HG03135 (cell line): ENCODE data around the gene ALG12.
"Not testable (repeated sequence)": the region's sequence is repeated elsewhere in the genome, so short reads cannot be mapped to it uniquely, and the experiment has no call there.

Experiments
- ATAC-seq: cut with Tn5 transposase; IDR thresholded peaks from one replicate; pipeline ENCODE4 v1.9.1; 2021; ENCODE audit warnings: mild to moderate bottlenecking, moderate library complexity; ENCODE audit not compliant: unreplicated experiment

The ALG12 gene

DNA sequence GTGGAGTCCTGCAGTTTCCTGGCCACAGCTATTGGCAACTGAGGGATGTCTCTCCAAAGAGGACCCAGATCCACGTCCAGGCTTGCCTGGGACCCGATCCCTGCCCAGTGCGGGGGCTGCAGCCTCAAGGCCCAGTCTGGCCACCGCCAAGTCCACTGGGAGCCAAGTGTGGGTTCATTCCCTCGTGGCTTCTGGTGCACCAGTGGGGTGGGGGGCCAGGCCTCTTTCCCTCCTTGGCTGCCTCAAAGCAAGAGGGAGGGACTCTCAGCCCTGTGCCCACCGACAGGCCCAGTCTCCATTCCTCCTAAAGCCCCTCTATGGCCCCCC is 29.0 kb upstream of the ALG12 start:
- ATAC-seq, result no peak

DNA sequence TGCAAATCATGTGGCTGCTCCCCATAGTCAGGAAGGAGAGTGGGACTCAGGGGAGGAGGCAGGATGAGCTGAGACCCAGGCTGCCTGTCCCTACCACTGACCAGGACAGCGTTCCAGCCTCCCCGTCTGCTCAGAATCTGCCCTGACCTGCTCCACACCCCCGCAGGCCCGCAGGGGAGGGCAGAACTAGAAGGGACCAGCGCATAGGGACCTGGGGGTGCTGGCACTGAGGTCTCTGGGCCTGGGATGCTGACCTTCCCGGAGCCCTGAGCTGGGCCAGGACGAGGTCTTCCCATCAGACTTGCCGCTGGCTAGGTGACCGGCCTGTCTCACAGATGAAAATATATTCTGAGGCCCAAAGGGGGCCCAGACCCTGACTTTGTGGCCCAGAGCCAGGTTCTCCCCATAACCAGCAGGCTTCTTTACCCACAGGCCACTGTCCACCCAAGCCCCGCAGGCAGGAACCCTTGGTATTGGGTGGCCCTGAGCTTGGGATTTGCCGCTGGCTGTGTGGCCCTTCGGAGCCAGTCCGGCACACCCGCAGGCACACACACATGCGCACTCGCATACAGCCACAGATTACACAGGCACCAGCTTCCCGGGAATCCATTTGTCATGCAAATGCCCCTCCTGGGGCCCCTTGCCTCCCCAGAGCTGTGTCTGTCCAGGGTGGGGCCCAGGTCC is 28.5 kb upstream of the ALG12 start:
- ATAC-seq, result no peak

DNA sequence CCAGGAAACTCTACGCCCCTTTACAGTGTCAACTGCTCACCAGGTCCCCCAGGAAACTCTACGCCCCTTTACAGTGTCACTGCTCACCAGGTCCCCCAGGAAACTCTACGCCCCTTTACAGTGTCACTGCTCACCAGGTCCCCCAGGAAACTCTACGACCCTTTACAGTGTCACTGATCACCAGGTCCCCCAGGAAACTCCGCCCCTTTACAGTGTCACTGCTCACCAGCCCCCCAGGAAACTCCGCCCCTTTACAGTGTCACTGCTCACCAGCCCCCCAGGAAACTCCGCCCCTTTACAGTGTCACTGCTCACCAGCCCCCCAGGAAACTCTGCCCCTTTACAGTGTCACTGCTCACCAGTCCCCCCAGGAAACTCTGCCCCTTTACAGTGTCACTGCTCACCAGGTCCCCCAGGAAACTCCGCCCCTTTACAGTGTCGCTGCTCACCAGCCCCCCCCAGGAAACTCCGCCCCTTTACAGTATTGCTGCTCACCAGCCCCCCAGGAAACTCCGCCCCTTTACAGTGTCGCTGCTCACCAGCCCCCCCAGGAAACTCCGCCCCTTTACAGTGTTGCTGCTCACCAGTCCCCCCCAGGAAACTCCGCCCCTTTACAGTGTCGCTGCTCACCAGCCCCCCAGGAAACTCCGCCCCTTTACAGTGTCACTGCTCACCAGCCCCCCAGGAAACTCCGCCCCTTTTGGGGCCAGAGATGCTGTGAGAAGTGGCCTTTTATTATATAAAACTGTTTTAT is 27.0 kb upstream of the ALG12 start:
- not testable (repeated sequence) for ATAC-seq

DNA sequence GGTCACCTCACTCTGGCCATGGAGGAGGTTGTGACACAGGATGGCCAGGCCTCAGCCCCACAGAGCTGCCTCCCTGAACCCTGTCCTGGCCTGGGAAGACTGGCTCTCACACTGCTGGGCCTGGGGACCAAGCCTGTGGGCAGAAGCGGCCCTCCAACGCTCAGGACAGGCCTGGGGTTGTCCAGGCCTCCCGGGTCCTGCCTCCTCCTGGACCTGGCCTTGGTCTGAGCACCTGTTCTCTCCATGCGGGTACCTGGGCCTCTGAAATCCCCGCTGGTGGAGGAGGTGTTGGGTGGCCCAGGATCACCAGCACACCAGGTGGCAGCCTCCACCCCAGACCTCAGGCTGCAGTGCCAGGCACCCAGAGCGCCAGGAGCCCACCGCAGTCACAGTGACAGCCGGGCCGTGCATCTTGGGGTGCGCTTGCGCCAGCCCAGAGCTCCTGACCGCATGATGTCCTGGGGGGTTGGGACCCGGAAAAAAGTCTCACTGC is 26.2 kb upstream of the ALG12 start:
- no peak for ATAC-seq

DNA sequence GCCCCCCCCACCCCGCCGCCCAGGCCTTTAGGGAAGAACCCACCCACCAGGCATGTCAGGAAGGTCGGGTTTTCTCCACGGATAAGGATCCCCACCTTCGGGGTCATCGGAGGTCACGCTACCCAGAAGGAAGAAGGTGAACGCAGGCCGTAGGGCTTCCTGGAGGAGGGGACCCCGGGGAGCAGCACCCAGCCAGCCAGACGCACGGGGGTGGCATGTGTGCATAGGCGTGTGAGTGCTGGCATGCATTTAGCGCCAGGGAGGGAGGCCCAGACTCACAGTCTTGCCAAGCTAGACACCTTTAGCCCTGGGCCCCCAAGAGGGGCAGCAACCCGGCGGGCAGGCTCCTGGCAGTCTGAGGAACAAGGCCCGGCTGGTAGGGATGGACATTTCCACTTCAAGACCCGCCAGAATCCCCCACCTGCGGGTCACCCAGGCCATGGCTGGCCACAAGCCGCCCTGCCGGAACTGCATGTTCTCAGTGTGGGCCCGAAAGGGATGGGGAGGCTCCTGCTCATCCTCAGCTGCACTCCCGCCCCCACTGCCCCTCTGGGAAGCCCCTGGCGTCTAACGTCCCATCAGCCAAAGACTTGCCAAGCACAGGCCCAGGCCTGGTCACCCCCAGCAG is 25.6 kb upstream of the ALG12 start:
- ATAC-seq, result no peak

DNA sequence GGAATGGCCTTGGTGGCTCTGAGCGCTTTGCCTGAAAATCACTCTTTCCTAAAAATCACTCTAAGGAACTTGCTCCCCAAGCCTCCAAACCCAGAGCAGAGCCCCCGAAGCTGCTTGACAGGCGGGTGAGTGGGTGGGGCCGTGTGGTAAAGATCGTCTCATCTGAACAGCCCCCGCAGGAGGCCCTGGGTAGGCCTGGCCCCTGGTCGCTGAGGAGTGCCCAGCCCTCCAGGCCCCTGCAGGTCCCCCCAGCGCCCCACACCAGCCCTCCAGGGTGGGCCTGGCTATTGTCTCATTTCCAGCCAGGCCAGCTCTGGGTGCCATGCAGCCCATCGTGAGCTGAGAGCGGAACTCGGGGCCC is 25.1 kb upstream of the ALG12 start:
- ATAC-seq, result no peak

DNA sequence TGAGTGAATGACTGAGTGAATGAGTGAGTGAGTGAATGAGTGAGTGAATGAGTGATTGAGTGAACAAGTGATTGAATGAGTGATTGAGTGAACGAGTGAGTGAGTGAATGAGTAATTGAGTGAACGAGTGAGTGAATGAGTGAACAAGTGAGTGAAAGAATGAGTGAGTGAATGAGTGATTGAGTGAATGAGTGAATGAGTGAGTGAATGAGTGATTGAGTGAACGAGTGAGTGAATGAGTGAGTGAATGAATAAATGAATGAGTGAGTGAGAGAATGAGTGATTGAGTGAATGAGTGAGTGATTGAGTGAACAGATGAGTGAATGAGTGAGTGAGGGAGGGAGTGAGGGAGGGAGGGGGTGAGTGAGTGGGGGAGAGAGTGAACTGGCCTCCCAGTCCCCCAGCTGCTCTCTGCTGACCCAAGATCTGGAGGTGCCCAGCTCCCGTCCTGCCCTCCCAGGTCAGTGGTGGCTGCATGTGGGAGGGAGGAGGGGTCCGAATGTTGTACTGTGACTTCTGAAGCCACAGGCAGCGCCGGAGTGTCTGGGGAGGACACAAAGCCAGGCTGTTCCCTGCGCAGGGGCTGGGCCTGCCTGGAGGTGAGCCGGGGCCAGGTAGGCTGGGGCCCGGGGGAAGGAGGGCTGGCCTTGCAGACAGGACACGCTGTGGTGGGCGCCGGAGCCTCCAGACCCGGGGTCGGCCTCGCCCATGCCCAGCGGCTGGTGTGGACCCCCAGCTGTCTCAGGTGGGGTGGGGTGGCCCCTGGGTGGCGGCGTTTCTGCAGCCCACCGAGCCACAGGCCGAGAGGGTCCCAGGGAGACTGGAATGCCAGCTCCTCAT is 24.5 kb upstream of the ALG12 start:
- no peak for ATAC-seq

DNA sequence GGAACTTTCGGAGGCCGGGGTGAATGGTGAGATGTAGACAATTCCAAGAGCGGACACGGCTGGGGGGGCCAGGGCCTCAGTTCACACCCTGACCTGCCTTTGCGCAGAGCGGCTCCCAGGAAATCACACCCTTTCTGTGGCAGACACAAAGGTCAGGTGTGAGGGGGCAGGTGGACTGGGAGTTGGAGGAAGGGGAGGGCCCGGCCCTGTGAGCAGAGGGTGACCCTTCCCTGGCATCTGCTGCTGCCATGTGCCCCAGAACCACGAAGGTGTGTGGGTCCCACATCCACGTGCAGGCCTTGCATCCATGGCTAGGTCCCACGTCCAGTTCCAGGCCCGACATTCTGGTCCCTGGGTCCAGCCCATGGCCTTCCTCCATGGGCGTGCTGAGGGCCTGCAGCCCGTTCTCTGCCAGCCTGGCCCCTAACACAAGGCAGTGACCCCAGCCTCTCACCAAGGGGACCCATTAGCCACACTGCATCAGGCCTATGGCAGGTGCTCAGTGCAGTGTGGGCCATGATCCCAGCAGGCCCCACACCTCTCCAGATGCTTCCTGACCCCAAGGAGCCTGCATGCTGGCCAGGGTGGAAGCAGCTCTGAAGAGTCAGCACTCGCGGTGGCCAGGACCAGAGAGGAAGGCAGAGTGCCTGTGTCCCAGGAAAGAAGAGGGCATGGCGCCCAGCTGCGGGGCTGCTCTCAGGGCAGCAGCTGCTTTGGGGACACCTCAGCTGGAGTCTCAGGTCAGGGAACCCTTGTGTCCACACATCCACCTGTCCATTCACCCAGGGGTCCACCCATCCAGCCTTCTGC is 23.5 kb upstream of the ALG12 start:
- ATAC-seq, result no peak

DNA sequence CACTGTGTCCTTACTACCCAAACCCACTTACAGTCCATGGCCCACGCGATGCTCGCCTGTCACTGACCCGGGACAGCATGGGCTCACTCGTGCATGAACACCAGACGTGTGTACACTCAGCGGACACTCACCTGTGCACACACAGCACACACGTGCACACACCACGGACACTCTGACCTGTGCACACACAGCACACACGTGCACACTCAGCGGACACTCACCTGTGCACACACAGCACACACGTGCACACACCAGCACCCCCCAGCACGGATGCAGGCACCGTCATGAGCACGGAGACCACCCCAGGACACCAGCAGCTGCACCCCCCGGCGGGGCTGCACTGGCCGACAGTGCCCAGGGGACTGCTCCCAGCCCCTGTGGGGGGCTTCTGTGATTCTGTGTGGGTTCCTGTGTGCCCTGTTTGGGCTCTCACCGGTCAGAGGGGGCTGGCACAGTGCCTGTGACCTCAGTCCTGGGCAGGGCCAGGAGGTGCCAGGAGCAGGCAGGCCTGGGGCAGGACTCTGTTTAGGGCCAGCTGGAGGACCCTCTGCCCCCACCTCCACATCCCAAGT is 20.4 kb upstream of the ALG12 start:
- ATAC-seq, result no peak

DNA sequence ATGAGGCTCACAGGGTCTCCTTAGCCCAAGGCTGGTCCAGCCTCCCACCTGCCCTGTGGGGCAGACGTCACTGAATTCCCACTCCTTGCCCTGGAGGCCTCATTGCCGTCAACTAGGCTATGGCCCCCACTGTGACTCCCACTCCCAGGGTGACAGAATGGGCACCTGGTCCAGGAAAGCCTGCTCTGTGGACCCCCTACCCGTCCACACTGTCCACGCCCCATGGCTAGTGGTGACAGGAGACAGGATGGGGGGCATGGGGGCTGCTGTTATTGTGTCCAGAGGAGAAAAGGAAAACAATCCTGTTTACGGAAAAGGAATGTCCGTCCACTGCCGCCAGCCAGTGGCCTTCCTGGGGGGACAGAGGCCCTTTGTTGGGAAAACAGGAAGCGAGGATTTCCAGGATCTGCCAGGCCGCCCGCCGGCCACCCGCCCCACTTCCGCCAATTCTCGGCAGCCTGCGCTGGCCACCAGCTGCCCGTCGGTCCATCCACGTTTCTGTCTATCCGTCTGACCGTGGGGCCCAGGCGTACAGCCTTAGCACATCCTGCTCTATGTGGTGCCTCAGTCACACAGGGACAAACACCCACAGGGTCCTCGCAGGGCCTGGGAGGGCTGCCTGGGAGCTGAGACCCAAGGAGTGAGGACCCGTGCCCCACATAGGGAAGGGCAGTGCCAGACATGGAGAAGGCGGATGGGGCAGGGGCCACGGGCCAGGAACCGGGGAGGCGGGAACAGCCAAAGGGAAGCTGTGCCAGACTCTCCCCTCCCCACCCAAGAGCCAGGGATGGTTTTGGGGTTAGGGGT is 19.7 kb upstream of the ALG12 start:
- ATAC-seq, result no peak

DNA sequence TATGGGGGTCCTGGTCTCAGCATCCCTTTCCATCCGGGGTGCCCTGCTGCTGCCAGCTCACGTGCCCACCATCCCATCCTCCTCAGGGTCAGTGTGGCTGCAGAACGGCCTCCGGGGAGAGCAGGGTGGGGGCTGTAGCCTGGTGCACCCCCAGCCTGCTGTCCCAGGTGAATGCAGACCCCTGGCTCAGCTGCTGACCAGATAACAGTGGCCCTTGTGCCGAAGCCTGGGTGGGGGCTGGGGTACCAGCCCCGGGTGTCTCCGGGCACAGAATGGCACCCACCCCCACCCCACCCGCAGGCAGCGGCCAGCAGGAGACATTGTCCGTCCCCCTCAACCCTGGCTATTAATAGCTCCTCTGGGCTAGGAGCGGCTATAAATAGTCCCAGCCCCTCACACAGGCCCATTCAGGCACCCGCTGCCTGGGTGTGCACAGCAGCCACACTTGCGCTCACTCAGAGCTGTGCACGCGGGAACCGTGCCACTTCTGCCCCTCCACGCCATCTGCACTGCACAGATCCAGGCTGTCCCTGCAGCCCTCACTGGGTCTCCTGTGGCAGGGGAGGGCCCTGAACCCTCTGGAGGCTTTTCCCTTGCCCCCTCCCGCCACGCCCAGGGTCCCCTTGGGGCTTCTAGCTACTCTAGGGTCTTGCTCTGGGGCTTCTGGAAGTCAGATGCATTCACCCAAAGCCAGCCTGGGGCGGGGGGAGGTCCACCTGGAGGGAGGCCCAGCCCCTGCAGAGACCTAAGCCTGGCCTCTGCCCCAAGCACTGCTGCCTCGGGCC is 18.9 kb upstream of the ALG12 start:
- no peak for ATAC-seq

DNA sequence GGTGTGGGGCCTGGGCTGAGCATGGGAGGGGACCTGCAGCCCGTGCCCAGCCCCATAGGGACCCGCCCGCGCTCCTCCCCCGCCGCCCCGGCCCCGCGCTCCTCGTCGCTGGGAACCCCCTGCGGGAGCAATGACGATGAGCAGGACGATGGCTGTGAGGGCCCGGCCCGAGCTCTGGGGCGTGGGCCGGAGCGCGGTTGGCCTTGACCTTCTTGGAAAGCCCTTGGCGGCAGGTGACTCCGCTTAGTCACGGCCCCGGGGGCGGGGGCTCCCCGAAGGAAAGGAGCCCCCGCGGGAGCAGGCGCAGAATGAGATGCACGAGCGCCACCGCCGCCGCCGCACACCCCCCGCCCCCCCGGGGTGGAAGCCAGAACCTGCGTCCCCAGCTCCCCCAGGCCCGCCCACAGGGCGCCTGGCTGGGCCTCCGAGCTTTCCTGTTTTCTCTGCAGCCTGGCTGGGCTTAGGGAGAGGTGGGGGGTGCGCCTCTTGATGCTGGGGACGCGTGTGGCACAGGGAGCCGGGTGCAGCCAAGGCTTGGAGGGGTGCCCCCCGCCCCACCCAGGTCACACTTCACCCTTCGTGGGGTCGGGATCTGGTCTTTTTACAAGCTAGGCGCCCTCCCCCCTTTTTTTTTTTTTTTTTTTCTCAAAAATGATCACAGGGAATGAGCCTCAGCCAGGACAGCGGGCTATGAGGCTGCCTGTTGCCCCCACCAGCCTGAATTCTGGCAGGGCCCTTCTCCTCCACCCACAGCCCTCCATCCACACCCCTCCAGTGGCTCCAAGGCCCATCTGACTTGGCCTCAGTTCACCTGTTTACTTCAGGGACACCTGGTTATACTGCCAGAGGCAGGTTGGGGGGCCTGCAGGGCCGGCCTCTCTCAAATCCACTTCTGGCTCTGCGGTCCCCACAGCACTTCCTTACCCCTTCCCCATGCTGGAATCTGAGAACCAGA is 18.1 kb upstream of the ALG12 start:
- peak; percentile 63 for ATAC-seq

DNA sequence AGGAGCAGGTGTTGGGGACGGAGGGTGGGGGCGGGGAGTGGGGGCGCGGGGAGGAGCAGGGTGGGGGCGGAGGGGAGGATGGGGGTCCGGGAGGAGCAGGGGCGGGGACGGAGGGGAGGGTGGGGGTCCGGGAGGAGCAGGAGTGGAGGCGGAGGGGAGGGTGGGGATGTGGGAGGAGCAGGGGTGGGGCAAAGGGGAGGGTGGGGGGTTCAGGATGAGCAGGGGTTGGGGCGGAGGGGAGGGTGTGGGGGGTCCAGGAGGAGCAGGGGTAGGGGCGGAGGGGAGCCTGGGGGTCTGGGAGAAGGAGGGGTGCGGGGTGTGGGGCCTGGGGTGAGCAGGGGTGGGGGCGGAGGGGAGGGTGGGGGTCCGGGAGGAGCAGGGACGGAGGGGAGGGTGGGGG is 17.3 kb upstream of the ALG12 start:
- ATAC-seq, result no peak

DNA sequence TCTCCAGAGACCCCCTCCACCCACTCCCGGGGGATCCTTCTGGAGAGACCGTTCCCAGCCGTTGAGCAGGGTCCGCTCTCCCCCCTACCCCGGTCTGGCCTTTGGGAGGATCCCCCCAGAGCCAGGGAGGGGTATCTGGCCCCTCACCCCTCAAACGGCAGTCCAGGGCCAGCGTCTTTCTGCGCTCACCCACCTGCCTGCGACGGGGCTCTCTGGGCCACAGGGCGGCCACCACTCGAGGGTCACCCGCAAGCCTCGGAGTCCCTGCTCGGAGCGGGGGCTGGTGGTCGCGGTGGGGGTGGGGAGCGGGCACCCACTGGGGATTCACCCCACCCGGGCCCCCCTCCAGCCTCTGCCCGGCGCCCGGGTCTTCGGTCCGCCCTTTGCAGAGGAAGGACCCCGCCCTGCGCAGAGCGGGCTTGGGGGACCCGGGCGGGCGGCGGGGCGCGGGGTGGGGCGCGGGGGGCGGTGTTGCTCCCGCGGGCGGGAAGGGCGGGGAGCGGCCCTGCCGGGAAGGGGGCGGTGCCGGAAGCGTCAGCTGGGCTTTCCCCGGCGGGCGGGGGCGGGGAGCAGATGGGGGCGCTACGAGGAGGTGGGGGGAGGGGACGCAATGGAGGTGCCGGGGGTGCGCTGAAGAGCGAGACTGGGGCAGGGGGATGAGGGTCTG is 16.8 kb upstream of the ALG12 start:
- ATAC-seq, result no peak

DNA sequence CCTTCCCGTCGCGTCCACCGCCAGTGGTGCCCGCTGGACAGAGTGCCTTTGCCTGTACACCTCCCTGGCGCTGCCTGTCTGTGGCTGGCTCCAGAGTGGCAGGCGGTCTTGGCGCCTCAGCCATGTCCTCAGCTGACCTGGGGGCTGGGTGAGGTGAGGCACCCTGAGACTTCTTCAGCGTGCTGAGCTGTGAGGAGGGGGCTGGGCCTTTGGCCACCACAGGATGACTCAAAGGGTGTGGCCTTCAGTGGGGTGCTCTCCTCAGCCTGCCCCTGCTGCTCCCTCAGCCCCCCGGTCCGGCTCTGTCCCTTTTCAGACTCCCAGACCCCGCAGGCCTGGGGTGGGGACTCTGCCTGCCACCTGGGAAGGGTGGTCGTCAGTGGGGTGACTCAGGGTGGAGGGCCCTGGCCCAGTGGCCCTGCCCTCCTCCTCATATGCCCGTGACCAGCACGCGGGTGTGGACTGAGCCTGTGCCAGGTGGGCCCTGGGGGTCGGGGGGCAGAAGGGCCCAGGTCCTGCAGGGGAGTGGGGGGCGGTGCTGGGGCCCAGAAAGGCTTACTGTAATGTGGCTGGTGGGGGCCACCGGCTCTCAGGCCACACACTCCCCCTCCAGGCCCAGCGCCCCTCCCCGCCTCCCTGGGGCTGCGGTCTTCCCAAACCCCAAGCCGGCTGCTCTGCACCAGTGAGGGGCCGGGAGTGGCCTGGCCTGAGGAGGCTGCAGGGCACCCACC is 16.1 kb upstream of the ALG12 start:
- no peak for ATAC-seq
